Small intestine (tissue), 7 donors: Measurements from ENCODE around the gene DAPL1. TPM values are rescaled to one million over a fixed set of nuclear protein-coding genes. Genes with fewer than 3 reads are reported as not detected.

Experiments
- DNase-seq, 2 donors: peaks; one replicate each; pipeline versions ENCODE4 v3.0.0 to v3.0.0-alpha.2; 2013
- FAIRE-seq: peaks from 2 replicates; lab custom pipeline; 2012; peaks lifted over from hg19 to GRCh38; lab: Jason Lieb, UNC
- H3K27ac ChIP-seq, 3 donors: one replicate each; pipeline ENCODE4 v1.5.1; 2013; ENCODE audit warnings: low read length in 2 of 3, mild to moderate bottlenecking in 2 of 3, control low read depth in 1 of 3, inconsistent platforms in 1 of 3, low read depth in 1 of 3, moderate library complexity in 1 of 3
- H3K27me3 ChIP-seq, 3 donors: one replicate each; pipeline ENCODE4 v1.6.1; 2013; ENCODE audit warnings: low read length in 3 of 3, inconsistent platforms in 1 of 3; ENCODE audit not compliant: control insufficient read depth in 3 of 3, insufficient read depth in 3 of 3
- H3K36me3 ChIP-seq, 3 donors: one replicate each; pipeline ENCODE4 v1.6.1; 2013; ENCODE audit warnings: low read length in 3 of 3, inconsistent platforms in 1 of 3, low read depth in 1 of 3, mild to moderate bottlenecking in 1 of 3, moderate library complexity in 1 of 3; ENCODE audit not compliant: control insufficient read depth in 3 of 3, insufficient read depth in 2 of 3
- H3K4me1 ChIP-seq, 3 donors: one replicate each; pipeline ENCODE4 v1.6.1; 2013; ENCODE audit warnings: low read length in 2 of 3, inconsistent platforms in 1 of 3, low read depth in 1 of 3, mild to moderate bottlenecking in 1 of 3, moderate library complexity in 1 of 3; ENCODE audit not compliant: control insufficient read depth in 3 of 3, insufficient read depth in 2 of 3
- H3K4me3 ChIP-seq, 3 donors: one replicate each; pipeline ENCODE4 v1.5.1; 2013; ENCODE audit warnings: low read length in 3 of 3, control low read depth in 1 of 3, inconsistent platforms in 1 of 3, low read depth in 1 of 3, mild to moderate bottlenecking in 1 of 3, moderate library complexity in 1 of 3
- H3K9me3 ChIP-seq, 2 donors: one replicate each; pipeline ENCODE4 v1.6.1; 2013; ENCODE audit warnings: low read depth in 1 of 2, low read length in 1 of 2; ENCODE audit not compliant: control insufficient read depth in 2 of 2, insufficient read depth in 1 of 2
- WGBS, 3 donors: extraction: QIAGEN DNeasy Blood & Tissue Kit; methylation state at CpG; one replicate each; pipeline ENCODE4 v1.1.7; 2013; 5-methylcytosine and 5-hydroxymethylcytosine counted together
- polyA plus RNA-seq, 4 donors: library from polyadenylated mRNA; stranded (reverse) in 3 of 4; unstranded in 1 of 4; fragments of 200-250 nt in 3 of 4; fragments of 120-200 nt in 1 of 4; gene quantifications; one replicate each; pipeline versions ENCODE4 v1.2.1 to v1.2.3, GENCODE V29; 2013
- donor health status: healthy with polysubstance abuse.
- donor health status: control.
- donor health status: control.
- donor health status: Bipolar disorder and iron deficiency.
- donor health status: healthy.

DAPL1 gene
- polyA plus RNA-seq, 4 donors = 2.0 to 4.0 (median 2.4) TPM

DNA sequence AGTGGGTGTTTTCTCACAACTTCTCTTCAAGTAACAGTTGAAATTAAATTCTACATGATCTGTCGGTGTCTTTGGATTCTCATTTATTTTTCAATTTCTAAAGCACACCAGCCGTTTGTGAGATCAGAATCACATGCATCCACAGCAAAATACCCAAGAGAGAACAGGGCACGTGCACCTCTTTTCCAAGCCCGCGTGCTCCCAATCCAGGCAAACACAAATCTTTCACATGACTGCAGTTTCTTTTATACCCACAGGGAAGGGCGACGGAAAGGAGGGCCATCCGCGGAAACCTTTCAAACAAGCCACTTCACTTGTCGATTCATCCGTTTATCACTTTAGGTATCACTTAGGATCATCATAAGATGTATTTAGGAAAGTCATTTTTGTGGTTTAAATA lies 13.0 kb upstream of the DAPL1 start:
- Histone ChIP-seq H3K4me3 (no peak overlapping the region), H3K9me3 (peaks cover 0 to 4% of the 10 kb centered on the region in 2 donors), H3K27ac (no peak overlapping the region), H3K4me1 (peaks cover 0 to 6% (median 0%) of the 10 kb centered on the region in 3 donors), H3K36me3 (no peaks in the 10 kb centered on the region), H3K27me3 (no peaks in the 10 kb centered on the region)
- DNase-seq (no peak), FAIRE-seq (no peak)
- WGBS, 3 donors = 90 to 93% (median 92%) methylated on average over 11 of the region's 11 CpGs

DNA sequence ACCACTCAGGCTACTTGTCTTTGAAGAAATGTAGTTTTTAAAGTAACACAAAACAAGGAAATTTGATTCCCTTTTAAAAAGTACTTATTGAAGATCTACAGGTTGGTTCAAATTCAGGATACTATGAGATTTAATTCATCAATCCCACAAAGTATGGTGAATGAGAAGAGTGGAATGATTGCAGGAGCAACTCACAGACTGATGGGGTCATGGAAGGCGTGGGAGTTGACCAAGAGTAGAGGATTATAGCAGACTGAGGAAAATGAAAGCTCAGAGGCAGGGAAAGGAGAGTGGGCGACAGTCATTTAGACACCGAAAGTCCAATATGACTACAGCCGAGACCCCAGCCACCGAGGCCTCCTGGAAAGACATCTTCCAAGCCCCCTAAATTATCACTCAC lies 12.5 kb upstream of the DAPL1 start:
- no peak for FAIRE-seq
- H3K27ac ChIP-seq = no peak overlapping the region

DNA sequence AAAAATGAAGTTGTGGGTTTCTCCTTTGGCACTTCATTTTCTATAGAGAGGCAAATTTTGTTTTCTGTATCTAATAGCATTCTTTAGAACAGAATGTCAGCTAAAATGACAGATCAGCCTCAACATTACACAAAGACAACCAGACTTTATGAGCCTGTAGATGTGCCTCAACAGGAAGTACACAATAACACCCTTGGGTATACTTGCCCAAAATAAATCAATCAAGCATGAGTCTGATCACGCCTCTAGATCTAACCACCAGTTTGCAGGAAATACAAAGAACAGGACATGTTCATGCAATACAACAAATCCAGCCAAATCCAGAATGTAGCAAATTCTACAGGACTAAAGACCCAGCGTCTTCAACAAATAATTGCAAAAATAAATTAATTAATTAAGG lies 11.2 kb upstream of the DAPL1 start:
- no peaks in the 10 kb centered on the region for H3K27me3 ChIP-seq
- H3K4me3 ChIP-seq = no peak overlapping the region
- H3K36me3 ChIP-seq = no peaks in the 10 kb centered on the region
- FAIRE-seq (no peak), DNase-seq (no peak)
- no peak overlapping the region for H3K27ac ChIP-seq
- H3K9me3 ChIP-seq = peaks cover 0 to 9% of the 10 kb centered on the region in 2 donors
- 57 to 75% (median 66%) methylated on average over 2 of the region's 2 CpGs for WGBS, 3 donors
- H3K4me1 ChIP-seq = peaks cover 0 to 6% (median 0%) of the 10 kb centered on the region in 3 donors

More for the DNA sequence above, 12.5 kb upstream of the DAPL1 start:
- Histone ChIP-seq H3K9me3 (peaks cover 0 to 9% of the 10 kb centered on the region in 2 donors), H3K4me3 (no peak overlapping the region), H3K36me3 (no peaks in the 10 kb centered on the region), H3K27me3 (no peaks in the 10 kb centered on the region), H3K4me1 (peaks cover 0 to 6% (median 0%) of the 10 kb centered on the region in 3 donors)
- WGBS, 3 donors = 76 to 92% (median 84%) methylated on average over 5 of the region's 5 CpGs
- DNase-seq = no peak

DNA sequence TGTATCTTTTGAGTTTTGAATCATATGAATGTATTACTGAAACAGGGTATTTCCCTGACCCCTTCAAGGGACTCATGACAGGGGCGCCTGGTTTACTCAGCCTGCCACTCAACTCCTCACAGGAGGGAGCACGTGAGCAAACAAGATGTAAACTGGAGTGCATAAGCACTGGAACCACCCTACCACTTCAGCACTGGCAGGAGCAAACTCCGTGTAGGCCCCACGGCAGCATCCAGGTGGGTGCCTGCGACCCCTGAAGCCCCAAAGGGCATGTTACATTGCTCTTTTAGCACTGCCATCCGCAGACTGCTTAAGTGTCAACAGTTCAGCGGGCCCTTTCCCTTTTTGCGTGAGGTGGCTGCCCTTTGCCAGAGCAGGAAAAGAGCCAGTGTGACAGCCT lies 8.2 kb upstream of the DAPL1 start:
- Histone ChIP-seq H3K9me3 (peaks cover 0 to 12% of the 10 kb centered on the region in 2 donors), H3K4me3 (no peak overlapping the region), H3K4me1 (no peaks in the 10 kb centered on the region), H3K36me3 (no peaks in the 10 kb centered on the region), H3K27me3 (no peaks in the 10 kb centered on the region), H3K27ac (no peak overlapping the region)
- 87 to 94% (median 92%) methylated on average over 8 of the region's 8 CpGs for WGBS, 3 donors
- DNase-seq (no peak), FAIRE-seq (no peak)

DNA sequence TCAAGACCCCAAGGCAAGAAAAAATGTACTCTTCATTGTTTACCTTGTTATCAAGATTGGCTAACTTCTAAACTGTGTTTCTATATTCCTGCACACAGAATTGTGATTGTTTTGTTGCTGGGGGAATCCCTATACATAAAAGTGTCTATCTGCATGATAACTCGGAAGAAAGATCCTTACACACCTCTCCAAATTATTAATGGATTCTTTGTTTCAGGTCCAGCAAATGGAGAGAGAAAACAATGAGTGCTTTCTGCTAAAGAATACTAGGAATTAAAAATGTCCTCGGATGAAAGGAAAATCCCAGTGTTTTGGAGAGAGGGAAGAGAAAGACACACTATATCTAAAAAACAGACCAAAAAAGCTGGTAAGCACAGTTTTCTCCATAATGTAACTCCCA lies 6.2 kb upstream of the DAPL1 start:
- 20 to 62% (median 47%) methylated on average over 2 of the region's 2 CpGs for WGBS, 3 donors
- FAIRE-seq = no peak

DNA sequence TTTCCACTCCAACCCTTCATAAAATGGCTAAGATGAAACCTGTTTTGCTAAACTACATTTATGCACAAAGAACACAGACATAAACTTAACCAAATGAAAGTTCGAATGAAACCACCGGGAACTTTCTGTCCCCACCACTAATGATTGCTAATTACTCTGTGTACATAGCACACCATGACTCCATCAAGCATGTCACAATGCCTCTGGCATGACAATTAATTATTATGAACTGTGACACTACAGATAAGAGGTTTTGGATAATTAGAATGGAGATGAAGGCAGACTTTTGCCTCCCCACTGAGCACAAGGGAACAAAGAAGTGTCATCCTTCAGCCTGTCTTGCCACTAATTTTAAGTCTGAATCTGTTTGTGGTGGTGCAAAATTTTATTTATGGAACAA lies 1.5 kb downstream of the DAPL1 start:
- WGBS, 3 donors = 22 to 56% (median 44%) methylated on average over 2 of the region's 2 CpGs
- Histone ChIP-seq H3K36me3 (no peaks in the 10 kb centered on the region), H3K4me1 (no peaks in the 10 kb centered on the region), H3K27me3 (peaks cover 0 to 3% (median 2%) of the 10 kb centered on the region in 3 donors), H3K9me3 (no peaks in the 10 kb centered on the region), H3K27ac (no peak overlapping the region), H3K4me3 (no peak overlapping the region)
- FAIRE-seq (no peak), DNase-seq (peak in 1 of 2 donors; percentile 13)

More for the DNA sequence above, 6.2 kb upstream of the DAPL1 start:
- Histone ChIP-seq H3K27ac (no peak overlapping the region), H3K27me3 (no peaks in the 10 kb centered on the region), H3K9me3 (peaks cover 0 to 12% of the 10 kb centered on the region in 2 donors), H3K36me3 (no peaks in the 10 kb centered on the region), H3K4me3 (no peak overlapping the region), H3K4me1 (no peaks in the 10 kb centered on the region)
- no peak for DNase-seq

DNA sequence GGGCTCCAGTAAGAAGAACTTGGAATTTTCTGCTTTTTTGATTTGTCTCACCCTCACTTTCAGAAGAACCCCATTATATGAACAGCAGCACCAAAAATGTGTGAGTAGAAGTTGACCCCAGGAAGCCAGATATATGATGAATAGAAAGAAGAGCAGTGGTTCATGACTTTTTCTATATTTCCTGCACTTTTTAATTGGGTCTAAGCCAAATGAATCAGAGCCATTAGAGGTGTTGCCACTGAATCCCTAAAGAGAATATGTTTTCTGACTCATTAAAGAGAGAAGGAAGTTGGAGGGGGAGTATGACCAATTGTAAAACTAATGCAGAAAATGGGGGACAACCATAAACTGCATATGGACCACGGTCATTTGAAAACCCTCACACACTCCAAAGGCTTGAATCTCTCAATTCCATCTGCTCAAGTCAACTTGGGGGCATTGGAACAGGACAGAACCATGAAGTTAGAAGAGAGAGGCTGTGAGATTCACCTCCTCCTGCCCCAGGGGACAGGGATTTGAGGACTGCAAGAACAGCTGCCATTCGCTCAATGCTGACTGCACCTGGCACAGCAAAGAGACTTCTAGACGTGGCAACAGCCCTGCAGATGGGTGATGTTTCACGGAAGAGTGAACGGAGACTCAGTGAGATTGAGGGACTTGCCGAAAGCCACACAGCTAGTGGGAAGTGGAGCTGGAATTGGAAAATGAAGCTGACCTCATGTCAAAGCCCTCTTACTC lies 3.0 kb downstream of the DAPL1 start:
- Histone ChIP-seq H3K36me3 (no peaks in the 10 kb centered on the region), H3K4me1 (no peaks in the 10 kb centered on the region), H3K27me3 (peaks cover 0 to 3% (median 2%) of the 10 kb centered on the region in 3 donors), H3K4me3 (no peak overlapping the region), H3K9me3 (no peaks in the 10 kb centered on the region), H3K27ac (no peak overlapping the region)
- FAIRE-seq = no peak
- 78 to 84% (median 80%) methylated on average over 6 of the region's 6 CpGs for WGBS, 3 donors
- DNase-seq = no peak

DNA sequence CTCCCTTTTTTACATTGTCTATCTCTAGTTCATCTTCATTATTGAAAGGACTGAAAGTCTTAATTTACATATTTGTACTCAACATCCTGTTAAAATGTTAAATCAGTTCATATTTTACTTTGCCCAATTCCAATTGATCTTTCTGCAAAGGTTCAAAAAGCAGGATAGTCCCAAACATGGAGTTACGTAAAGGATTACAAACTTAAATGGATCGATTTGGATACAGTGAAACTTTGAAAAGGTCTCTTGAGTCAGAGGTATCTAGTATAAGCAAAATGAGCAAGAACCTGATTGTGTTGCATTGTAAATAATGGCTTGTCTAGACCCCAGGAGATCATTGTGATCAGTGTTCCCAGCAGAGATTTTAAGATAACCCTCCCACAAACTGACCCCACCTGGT lies 4.1 kb downstream of the DAPL1 start:
- no peaks in the 10 kb centered on the region for H3K4me1 ChIP-seq
- H3K9me3 ChIP-seq = no peaks in the 10 kb centered on the region
- H3K27ac ChIP-seq = no peak overlapping the region
- H3K36me3 ChIP-seq = no peaks in the 10 kb centered on the region
- peaks cover 0 to 3% (median 2%) of the 10 kb centered on the region in 3 donors for H3K27me3 ChIP-seq
- no peak overlapping the region for H3K4me3 ChIP-seq
- DNase-seq (no peak), FAIRE-seq (no peak)
- WGBS, 3 donors = 90 to 94% (median 93%) methylated on average over 2 of the region's 2 CpGs
